ENCODE data around the gene BBIP1. TPM values are rescaled to one million over a fixed set of nuclear protein-coding genes. Genes with fewer than 3 reads are reported as not detected.

The BBIP1 gene
- total and polyA plus RNA-seq, 2 donors (not counting 3 experiments of a cell fraction or from before 2014, with no cell fraction given) = 9.9 to 32.8 TPM

DNA sequence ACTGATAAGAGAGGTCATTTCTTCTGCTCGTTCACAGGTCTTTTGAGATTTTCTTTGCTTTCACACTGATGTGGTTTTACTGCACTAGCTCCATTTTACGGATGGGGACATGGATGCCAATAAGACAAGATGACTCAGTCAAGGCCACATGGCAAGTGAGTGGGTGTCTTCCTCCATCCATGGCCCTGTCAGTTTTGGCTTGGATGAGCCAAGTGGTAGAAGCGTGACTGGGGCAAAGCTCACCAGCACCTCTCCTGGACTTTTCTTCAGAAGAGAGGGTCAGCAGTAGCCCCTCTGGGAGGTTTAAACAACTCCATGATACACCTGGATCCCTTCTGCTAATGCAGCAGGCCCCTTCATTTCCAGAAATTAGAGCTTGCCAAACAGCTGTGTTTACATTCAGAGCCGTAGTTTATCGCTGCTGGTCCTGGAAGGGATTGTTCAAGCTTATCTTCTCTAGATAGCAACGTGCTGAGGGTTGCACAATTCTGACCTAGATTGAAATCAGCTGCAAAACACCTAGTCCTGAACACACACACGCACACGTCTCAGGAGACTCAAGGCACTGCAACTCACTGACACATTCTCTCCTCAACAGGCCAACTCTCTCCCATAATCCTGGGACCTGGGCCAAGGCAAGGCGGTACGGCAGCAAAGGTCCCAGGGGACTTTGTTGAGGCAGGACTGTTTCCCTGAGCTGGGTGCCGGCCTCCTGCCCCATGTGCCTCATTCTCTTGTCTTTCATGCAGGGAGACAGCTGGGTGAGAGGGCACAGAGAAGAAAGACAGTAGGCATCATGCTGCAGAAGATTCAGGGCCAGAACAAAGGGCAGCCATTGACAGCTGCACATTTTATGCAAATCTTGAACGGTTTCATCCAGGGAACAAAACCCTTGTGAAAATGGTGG is 61.5 kb downstream of the BBIP1 start:
- Histone ChIP-seq H3K4me1 (ENCODE audit: control insufficient read depth, extremely low read depth, insufficient read depth, low read length) (no peaks in the 10 kb centered on the region), H3K79me2 (ENCODE audit: control insufficient read depth, insufficient read depth, low read length) (no peaks in the 10 kb centered on the region), H4K20me1 (replicated peaks; ENCODE audit: control insufficient read depth, extremely low read depth, insufficient read depth, low read length) (no peaks in the 10 kb centered on the region), H3K4me3 (replicated peaks in 1 of 3; ENCODE audit: insufficient read depth in 1 of 3, low read depth in 1 of 3, low read length in 3 of 3) (no peak overlapping the region), H3K27me3 (ENCODE audit: control insufficient read depth in 2 of 2, insufficient read depth in 2 of 2, low read length in 2 of 2) (peaks cover 0 to 5% of the 10 kb centered on the region in 2 experiments), H3K9ac (replicated peaks; ENCODE audit: extremely low read depth, insufficient read depth, low read length) (no peak overlapping the region), H3K9me1 (replicated peaks; ENCODE audit: control insufficient read depth, extremely low read depth, insufficient read depth, low read length) (no peaks in the 10 kb centered on the region), H3K27ac (ENCODE audit: insufficient read depth, low read depth, low read length) (no peak overlapping the region), H3K9me3 (replicated peaks; ENCODE audit: control insufficient read depth, insufficient read depth, low read length) (no peaks in the 10 kb centered on the region), H3K4me2 (ENCODE audit: insufficient read depth, low read length) (no peak overlapping the region), H3K36me3 (ENCODE audit: control insufficient read depth in 2 of 2, extremely low read depth in 1 of 2, insufficient read depth in 2 of 2, low read length in 2 of 2) (no peaks in the 10 kb centered on the region), H2AFZ (ENCODE audit: low read depth, low read length) (no peak overlapping the region)
- POLR2A ChIA-PET = no interaction called here
- intact Hi-C loops (cut with micrococcal nuclease) (no loop called here), dilution Hi-C loops (cut with MboI; ENCODE audit: extremely low pct_ligation_motif_present, low sequenced_read_pairs) (no loop called here)
- DNase-seq (ENCODE audit: low read depth, low spot score) (peak; percentile 14), FAIRE-seq (no peak)
- CTCF ChIA-PET = interaction anchor here (0.7 to 1.0 kb wide), 4 partner anchors 12 to 547 kb away, joined by 3 read pairs; partner anchors contain the start of gene PDCD4
- no peak for TF ChIP-seq JUN (IDR thresholded peaks at IDR 0.05; ENCODE audit: borderline replicate concordance, insufficient read depth, insufficient read length, low read depth)
- no peak for TF ChIP-seq GATA2 (IDR thresholded peaks at IDR 0.05; ENCODE audit: insufficient read depth, insufficient read length, low read depth, low read length)
- BruUV-seq (replicated peaks) = no TSS peak

DNA sequence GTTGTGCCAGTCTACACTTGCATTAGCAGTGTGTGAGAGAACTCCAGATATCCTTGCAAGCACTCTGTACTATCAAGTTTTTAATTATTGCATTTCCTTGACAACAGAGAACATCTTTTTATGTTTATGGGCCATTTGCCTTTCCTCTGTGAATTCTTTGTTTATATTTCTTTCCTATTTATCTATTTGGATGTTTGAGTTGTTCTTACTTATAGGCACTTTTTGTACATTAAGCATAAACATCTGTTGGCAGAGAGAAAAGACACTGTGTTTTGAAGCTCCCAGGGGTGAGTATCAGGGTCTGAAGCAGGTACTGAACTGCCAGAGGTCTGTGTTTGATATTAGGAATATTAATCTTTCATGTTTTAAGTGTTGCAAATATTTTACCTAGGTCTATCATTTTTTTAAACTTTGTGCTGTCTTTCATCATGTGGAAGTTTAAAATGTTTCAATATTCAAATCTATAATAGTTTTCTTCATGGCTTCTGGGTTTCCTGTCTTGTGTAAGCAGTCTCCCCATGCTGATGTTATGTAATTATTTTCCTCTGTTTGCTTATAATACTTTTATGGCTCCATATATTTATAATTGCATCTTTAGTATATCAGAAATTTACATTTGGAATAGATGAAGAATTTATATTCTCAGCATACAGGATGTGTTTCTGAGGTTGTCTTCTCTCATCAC is 64.9 kb downstream of the BBIP1 start:
- FAIRE-seq (no peak), DNase-seq (ENCODE audit: low read depth, low spot score) (no peak)
- H3K4me1 ChIP-seq (ENCODE audit: control insufficient read depth, extremely low read depth, insufficient read depth, low read length) = no peaks in the 10 kb centered on the region
- H3K9me1 ChIP-seq (replicated peaks; ENCODE audit: control insufficient read depth, extremely low read depth, insufficient read depth, low read length) = no peaks in the 10 kb centered on the region
- H3K27ac ChIP-seq (ENCODE audit: insufficient read depth, low read depth, low read length) = no peak overlapping the region
- no peaks in the 10 kb centered on the region for H3K36me3 ChIP-seq (ENCODE audit: control insufficient read depth in 2 of 2, extremely low read depth in 1 of 2, insufficient read depth in 2 of 2, low read length in 2 of 2)
- no peak overlapping the region for H3K9ac ChIP-seq (replicated peaks; ENCODE audit: extremely low read depth, insufficient read depth, low read length)
- ChIA-PET CTCF (interaction anchor here (1.5 kb wide), 1 partner anchor 13 kb away, joined by 3 read pairs; no protein-coding TSS in a partner anchor), POLR2A (no interaction called here)
- no peak overlapping the region for H3K4me2 ChIP-seq (ENCODE audit: insufficient read depth, low read length)
- no peak overlapping the region for H2AFZ ChIP-seq (ENCODE audit: low read depth, low read length)
- intact Hi-C loops (cut with micrococcal nuclease) (no loop called here), dilution Hi-C loops (cut with MboI; ENCODE audit: extremely low pct_ligation_motif_present, low sequenced_read_pairs) (no loop called here)
- H3K27me3 ChIP-seq (ENCODE audit: control insufficient read depth in 2 of 2, insufficient read depth in 2 of 2, low read length in 2 of 2) = peaks cover 2 to 6% of the 10 kb centered on the region in 2 experiments
- TF ChIP-seq POLR2A (IDR thresholded peaks at IDR 0.05; ENCODE audit: low read depth, low read length) (no peak), GATA2 (IDR thresholded peaks at IDR 0.05; ENCODE audit: insufficient read depth, insufficient read length, low read depth, low read length) (no peak), JUN (IDR thresholded peaks at IDR 0.05; ENCODE audit: borderline replicate concordance, insufficient read depth, insufficient read length, low read depth) (no peak), FOS (IDR thresholded peaks at IDR 0.05; ENCODE audit: borderline replicate concordance, insufficient read depth, low read length) (no peak), POLR2AphosphoS5 (IDR thresholded peaks at IDR 0.05; ENCODE audit: insufficient read depth, low read depth, low read length) (no peak), EZH2 (IDR thresholded peaks at IDR 0.05; ENCODE audit: borderline replicate concordance, low read depth, low read length, severe bottlenecking) (no peak), MYC (IDR thresholded peaks at IDR 0.05; ENCODE audit: low read depth, low read length) (no peak)
- TF ChIP-seq, protein P1, sequence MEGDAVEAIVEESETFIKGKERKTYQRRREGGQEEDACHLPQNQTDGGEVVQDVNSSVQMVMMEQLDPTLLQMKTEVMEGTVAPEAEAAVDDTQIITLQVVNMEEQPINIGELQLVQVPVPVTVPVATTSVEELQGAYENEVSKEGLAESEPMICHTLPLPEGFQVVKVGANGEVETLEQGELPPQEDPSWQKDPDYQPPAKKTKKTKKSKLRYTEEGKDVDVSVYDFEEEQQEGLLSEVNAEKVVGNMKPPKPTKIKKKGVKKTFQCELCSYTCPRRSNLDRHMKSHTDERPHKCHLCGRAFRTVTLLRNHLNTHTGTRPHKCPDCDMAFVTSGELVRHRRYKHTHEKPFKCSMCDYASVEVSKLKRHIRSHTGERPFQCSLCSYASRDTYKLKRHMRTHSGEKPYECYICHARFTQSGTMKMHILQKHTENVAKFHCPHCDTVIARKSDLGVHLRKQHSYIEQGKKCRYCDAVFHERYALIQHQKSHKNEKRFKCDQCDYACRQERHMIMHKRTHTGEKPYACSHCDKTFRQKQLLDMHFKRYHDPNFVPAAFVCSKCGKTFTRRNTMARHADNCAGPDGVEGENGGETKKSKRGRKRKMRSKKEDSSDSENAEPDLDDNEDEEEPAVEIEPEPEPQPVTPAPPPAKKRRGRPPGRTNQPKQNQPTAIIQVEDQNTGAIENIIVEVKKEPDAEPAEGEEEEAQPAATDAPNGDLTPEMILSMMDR (IDR thresholded peaks at IDR 0.05; ENCODE audit: extremely low read depth in 1 of 2, insufficient read depth in 1 of 2, low read depth in 1 of 2, low read length in 2 of 2) = no peak
- TF ChIP-seq, protein P2, sequence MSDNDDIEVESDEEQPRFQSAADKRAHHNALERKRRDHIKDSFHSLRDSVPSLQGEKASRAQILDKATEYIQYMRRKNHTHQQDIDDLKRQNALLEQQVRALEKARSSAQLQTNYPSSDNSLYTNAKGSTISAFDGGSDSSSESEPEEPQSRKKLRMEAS (IDR thresholded peaks at IDR 0.05; ENCODE audit: insufficient read depth, insufficient read length) = no peak
- no peaks in the 10 kb centered on the region for H3K9me3 ChIP-seq (replicated peaks; ENCODE audit: control insufficient read depth, insufficient read depth, low read length)
- no TSS peak for BruUV-seq (replicated peaks)
- no peaks in the 10 kb centered on the region for H4K20me1 ChIP-seq (replicated peaks; ENCODE audit: control insufficient read depth, extremely low read depth, insufficient read depth, low read length)
- H3K79me2 ChIP-seq (ENCODE audit: control insufficient read depth, insufficient read depth, low read length) = no peaks in the 10 kb centered on the region
- H3K4me3 ChIP-seq (replicated peaks in 1 of 3; ENCODE audit: insufficient read depth in 1 of 3, low read depth in 1 of 3, low read length in 3 of 3) = no peak overlapping the region

Measured in endothelial cell of umbilical vein (primary cell).